Glutamatergic neuron (in vitro differentiated cells): ENCODE measurements around the gene LPIN1. TPM values are rescaled to one million over a fixed set of nuclear protein-coding genes. Genes with fewer than 3 reads are reported as not detected.

ENCODE experiments used
- DNase-seq: peaks from one replicate; pipeline ENCODE4 v3.0.0; 2022
- H3K27ac Mint-ChIP-seq: one replicate; pipeline ENCODE4 v1.8.0; 2020; ENCODE audit warnings: mild to moderate bottlenecking, mixed read lengths, inconsistent platforms; ENCODE audit not compliant: unreplicated experiment
- H3K27me3 Mint-ChIP-seq: one replicate; pipeline ENCODE4 v1.8.0; 2020; ENCODE audit warnings: mild to moderate bottlenecking, moderate library complexity, mixed read lengths, inconsistent platforms; ENCODE audit not compliant: unreplicated experiment
- H3K36me3 Mint-ChIP-seq: one replicate; pipeline ENCODE4 v1.8.0; 2020; ENCODE audit warnings: mild to moderate bottlenecking, mixed read lengths, inconsistent platforms; ENCODE audit not compliant: unreplicated experiment
- H3K4me1 Mint-ChIP-seq: one replicate; pipeline ENCODE4 v1.8.0; 2020; ENCODE audit warnings: mild to moderate bottlenecking, low read depth, mixed read lengths, inconsistent platforms; ENCODE audit not compliant: unreplicated experiment
- H3K4me3 Mint-ChIP-seq: one replicate; pipeline ENCODE4 v1.8.0; 2020; ENCODE audit warnings: mild to moderate bottlenecking, mixed read lengths, inconsistent platforms; ENCODE audit not compliant: unreplicated experiment
- H3K9me3 Mint-ChIP-seq: one replicate; pipeline ENCODE4 v1.8.0; 2020; ENCODE audit warnings: mild to moderate bottlenecking, moderate library complexity, mixed read lengths, inconsistent platforms; ENCODE audit not compliant: unreplicated experiment
- total RNA-seq: library from RNA; stranded (reverse); fragmentation: NEBNext Ultra II Directional; extraction: Animal tissue kit (Norgen Biotek cat#: 25700); gene quantifications from one replicate; pipeline ENCODE4 v1.2.1, GENCODE V29; 2021; ENCODE audit not compliant: unreplicated experiment
- TF ChIP-seq, protein P1 (sequence below): fragments of 200-600 bp; sonication (generic); IDR thresholded peaks from one replicate; pipeline ENCODE4 v1.5.0; 2021; ENCODE audit not compliant: partially characterized antibody, unreplicated experiment

Gene LPIN1
- total RNA-seq, 1 donor from 2014 or later, result 142 TPM

DNA sequence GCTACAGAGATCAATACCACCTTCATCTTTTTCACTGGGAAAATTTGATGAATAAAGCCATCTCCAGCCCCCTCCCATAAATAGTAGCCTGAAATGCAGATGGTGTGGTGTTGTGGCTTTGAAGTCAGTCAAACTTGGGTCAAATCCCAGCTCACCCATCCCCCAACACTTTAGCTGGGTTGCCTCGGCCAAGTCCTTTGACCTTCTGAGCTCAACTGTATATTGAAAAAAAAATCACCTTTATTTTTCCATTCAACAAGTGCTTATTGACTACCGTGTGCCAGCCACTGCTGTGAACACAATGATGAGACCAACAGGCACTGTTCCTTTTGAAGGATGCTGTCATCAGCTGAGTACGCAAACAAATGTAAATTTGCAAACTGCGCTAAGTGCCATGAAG lies 41.4 kb upstream of the LPIN1 start:
- H3K27ac Mint-ChIP-seq, result no peak overlapping the region
- TF ChIP-seq, protein P1, sequence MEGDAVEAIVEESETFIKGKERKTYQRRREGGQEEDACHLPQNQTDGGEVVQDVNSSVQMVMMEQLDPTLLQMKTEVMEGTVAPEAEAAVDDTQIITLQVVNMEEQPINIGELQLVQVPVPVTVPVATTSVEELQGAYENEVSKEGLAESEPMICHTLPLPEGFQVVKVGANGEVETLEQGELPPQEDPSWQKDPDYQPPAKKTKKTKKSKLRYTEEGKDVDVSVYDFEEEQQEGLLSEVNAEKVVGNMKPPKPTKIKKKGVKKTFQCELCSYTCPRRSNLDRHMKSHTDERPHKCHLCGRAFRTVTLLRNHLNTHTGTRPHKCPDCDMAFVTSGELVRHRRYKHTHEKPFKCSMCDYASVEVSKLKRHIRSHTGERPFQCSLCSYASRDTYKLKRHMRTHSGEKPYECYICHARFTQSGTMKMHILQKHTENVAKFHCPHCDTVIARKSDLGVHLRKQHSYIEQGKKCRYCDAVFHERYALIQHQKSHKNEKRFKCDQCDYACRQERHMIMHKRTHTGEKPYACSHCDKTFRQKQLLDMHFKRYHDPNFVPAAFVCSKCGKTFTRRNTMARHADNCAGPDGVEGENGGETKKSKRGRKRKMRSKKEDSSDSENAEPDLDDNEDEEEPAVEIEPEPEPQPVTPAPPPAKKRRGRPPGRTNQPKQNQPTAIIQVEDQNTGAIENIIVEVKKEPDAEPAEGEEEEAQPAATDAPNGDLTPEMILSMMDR, result no peak
- H3K9me3 Mint-ChIP-seq, result peaks cover 3% of the 10 kb centered on the region
- no peak overlapping the region for H3K4me3 Mint-ChIP-seq
- H3K4me1 Mint-ChIP-seq, result no peaks in the 10 kb centered on the region
- peaks cover 2% of the 10 kb centered on the region for H3K27me3 Mint-ChIP-seq
- DNase-seq, result no peak
- H3K36me3 Mint-ChIP-seq, result peaks cover 20% of the 10 kb centered on the region

DNA sequence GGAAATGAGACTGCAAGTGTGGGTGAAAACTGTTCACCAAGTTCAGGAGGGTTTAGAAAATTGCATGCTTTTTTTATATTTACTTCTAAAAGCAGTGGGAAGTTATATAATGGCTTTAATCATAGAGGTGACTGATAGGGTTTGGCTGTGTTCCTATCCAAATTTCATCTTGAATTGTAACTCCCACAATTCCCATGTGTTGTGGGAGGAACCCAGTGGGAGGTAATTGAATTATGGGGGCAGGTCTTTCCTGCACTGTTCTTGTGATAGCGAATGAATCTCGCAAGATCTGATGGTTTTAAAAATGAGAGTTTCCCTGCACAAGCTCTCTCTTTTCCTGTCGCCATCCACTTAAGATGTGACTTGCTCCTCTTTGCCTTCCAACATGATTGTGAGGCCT lies 40.7 kb upstream of the LPIN1 start:
- DNase-seq, result no peak
- Mint-ChIP-seq H3K4me3 (no peak overlapping the region), H3K4me1 (no peaks in the 10 kb centered on the region), H3K27ac (no peak overlapping the region), H3K9me3 (peaks cover 3% of the 10 kb centered on the region), H3K27me3 (peaks cover 2% of the 10 kb centered on the region), H3K36me3 (peaks cover 20% of the 10 kb centered on the region)
- TF ChIP-seq, protein P1, result no peak

DNA sequence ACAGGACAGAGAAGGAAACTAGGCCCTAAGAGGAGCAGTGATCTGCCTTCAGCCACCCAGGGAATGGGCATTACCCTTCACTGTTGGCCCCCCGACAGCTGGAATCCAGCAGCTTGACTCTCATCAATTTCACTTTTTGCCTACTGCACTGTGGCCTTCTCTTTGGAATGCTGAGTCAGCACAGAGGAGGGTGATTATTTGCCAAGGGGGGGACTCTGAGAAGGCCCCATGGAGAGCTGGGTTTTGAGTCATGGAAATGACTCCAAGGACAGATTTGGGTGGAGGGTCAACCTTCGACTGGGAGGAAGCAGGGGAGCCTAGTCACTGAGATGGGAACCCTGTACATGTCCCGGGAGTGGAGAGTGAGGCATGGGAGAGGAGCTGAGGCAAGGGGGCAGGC lies 38.3 kb upstream of the LPIN1 start:
- Mint-ChIP-seq H3K27me3 (peaks cover 5% of the 10 kb centered on the region), H3K36me3 (peaks cover 20% of the 10 kb centered on the region), H3K4me1 (no peaks in the 10 kb centered on the region), H3K4me3 (no peak overlapping the region), H3K9me3 (peaks cover 3% of the 10 kb centered on the region), H3K27ac (no peak overlapping the region)
- DNase-seq, result no peak
- TF ChIP-seq, protein P1, result no peak

DNA sequence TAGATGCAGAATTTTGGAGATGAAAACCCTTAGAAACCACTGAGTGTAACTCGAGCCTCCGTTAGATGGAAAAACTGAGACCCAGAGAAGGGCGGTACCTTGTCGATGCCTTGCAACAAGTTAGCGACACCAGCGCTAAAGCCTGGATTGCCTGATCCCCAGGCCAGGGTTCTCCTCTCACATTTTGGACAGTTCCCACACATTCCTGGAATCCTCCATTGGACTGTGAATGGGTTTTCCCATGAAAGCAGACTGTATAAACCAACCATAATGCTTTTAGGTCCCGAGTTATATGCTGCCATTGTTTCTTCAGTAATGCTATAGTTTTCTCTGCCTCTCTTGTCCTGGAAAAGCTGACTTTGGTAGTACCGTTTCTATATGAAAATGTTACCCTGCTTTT lies 37.1 kb upstream of the LPIN1 start:
- Mint-ChIP-seq H3K27me3 (peaks cover 5% of the 10 kb centered on the region), H3K36me3 (peaks cover 20% of the 10 kb centered on the region), H3K4me3 (no peak overlapping the region), H3K4me1 (no peaks in the 10 kb centered on the region), H3K27ac (no peak overlapping the region), H3K9me3 (peaks cover 3% of the 10 kb centered on the region)
- TF ChIP-seq, protein P1, result no peak
- no peak for DNase-seq

DNA sequence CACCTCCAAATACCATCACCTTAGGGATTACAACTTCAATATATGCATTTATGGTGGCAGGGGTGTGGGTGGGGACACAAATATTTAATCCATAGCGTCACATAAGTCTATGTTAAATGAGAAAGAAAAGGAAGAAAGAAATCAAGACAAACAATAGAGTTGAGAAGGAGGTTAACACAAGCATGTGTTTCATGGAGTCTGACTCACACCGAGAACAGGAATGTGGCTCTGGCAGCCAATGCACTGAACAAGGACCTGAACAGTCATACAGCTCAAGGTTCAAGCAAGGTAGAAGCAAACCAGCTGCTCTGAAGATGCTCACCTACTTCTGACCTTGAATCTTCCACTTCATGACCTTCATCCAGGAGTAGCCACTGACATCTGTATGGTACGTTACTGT lies 36.2 kb upstream of the LPIN1 start:
- H3K4me3 Mint-ChIP-seq, result no peak overlapping the region
- H3K27ac Mint-ChIP-seq, result no peak overlapping the region
- H3K9me3 Mint-ChIP-seq, result peaks cover 7% of the 10 kb centered on the region
- H3K27me3 Mint-ChIP-seq, result peaks cover 7% of the 10 kb centered on the region
- H3K4me1 Mint-ChIP-seq, result no peaks in the 10 kb centered on the region
- peaks cover 19% of the 10 kb centered on the region for H3K36me3 Mint-ChIP-seq
- DNase-seq, result no peak
- TF ChIP-seq, protein P1, result no peak
